ENCODE measurements around the gene COX10.

COX10 gene

DNA sequence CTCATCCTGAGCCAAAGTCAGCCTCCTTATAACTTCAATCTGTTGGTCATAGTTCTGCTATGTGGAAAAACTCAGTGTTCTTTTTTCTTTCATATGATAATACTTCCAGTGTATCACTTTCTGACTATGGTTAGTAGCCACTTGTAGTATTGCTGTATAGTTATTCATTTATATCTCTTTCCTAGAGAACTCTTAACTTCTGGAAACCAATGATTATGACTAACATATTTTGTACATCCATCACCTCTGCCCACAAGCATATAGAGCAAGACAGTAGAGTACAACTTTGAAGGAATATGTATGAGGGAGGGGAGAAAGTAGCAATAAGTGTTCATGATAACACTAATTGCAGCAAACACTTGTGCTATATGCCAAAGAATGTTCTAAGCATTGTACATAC, 38.6 kb downstream of the COX10 start:
- TF ChIP-seq POLR2A (IDR thresholded peaks at IDR 0.05; ENCODE audit: low read depth, low read length) (no peak), POU2F2 (IDR thresholded peaks at IDR 0.05; ENCODE audit: low read depth, low read length) (no peak), SPI1 (IDR thresholded peaks at IDR 0.05; ENCODE audit: low read depth, low read length) (no peak), PAX5 (IDR thresholded peaks at IDR 0.05; ENCODE audit: insufficient read depth, low read length, severe bottlenecking) (no peak), POLR2AphosphoS5 (IDR thresholded peaks at IDR 0.05; ENCODE audit: low read depth, low read length) (no peak), TAF1 (IDR thresholded peaks at IDR 0.05; ENCODE audit: low read depth, low read length) (no peak)
- FAIRE-seq (no peak), DNase-seq (ENCODE audit: insufficient read length, low spot score) (no peak)

- DNase-seq (ENCODE audit: insufficient read length, low spot score) = no peak
- FAIRE-seq = no peak
- TF ChIP-seq SPI1 (IDR thresholded peaks at IDR 0.05; ENCODE audit: low read depth, low read length) (no peak), POLR2AphosphoS5 (IDR thresholded peaks at IDR 0.05; ENCODE audit: low read depth, low read length) (no peak), POU2F2 (IDR thresholded peaks at IDR 0.05; ENCODE audit: low read depth, low read length) (no peak), POLR2A (IDR thresholded peaks at IDR 0.05; ENCODE audit: low read depth, low read length) (no peak), TAF1 (IDR thresholded peaks at IDR 0.05; ENCODE audit: low read depth, low read length) (no peak), PAX5 (IDR thresholded peaks at IDR 0.05; ENCODE audit: insufficient read depth, low read length, severe bottlenecking) (no peak)
Measured at GRCh38 chr17:14112407-14112806, 43.1 kb downstream of the COX10 start.

- FAIRE-seq (no peak), DNase-seq (ENCODE audit: insufficient read length, low spot score) (no peak)
- no peak for TF ChIP-seq POLR2AphosphoS5 (IDR thresholded peaks at IDR 0.05; ENCODE audit: low read depth, low read length)
- TF ChIP-seq POLR2A (IDR thresholded peaks at IDR 0.05; ENCODE audit: low read depth, low read length) = no peak
- TF ChIP-seq POU2F2 (IDR thresholded peaks at IDR 0.05; ENCODE audit: low read depth, low read length) = no peak
- TF ChIP-seq PAX5 (IDR thresholded peaks at IDR 0.05; ENCODE audit: insufficient read depth, low read length, severe bottlenecking) = no peak
- TF ChIP-seq TAF1 (IDR thresholded peaks at IDR 0.05; ENCODE audit: low read depth, low read length) = no peak
- no peak for TF ChIP-seq SPI1 (IDR thresholded peaks at IDR 0.05; ENCODE audit: low read depth, low read length)
Measured at GRCh38 chr17:14113137-14113536, 43.8 kb downstream of the COX10 start.

GRCh38 chr17:14116263-14117024, 47.1 kb downstream of the COX10 start:
- no peak for FAIRE-seq
- TF ChIP-seq POLR2A (IDR thresholded peaks at IDR 0.05; ENCODE audit: low read depth, low read length) (no peak), TAF1 (IDR thresholded peaks at IDR 0.05; ENCODE audit: low read depth, low read length) (no peak), POLR2AphosphoS5 (IDR thresholded peaks at IDR 0.05; ENCODE audit: low read depth, low read length) (no peak), PAX5 (IDR thresholded peaks at IDR 0.05; ENCODE audit: insufficient read depth, low read length, severe bottlenecking) (no peak), POU2F2 (IDR thresholded peaks at IDR 0.05; ENCODE audit: low read depth, low read length) (no peak), SPI1 (IDR thresholded peaks at IDR 0.05; ENCODE audit: low read depth, low read length) (no peak)
- DNase-seq (ENCODE audit: insufficient read length, low spot score) = no peak

DNA sequence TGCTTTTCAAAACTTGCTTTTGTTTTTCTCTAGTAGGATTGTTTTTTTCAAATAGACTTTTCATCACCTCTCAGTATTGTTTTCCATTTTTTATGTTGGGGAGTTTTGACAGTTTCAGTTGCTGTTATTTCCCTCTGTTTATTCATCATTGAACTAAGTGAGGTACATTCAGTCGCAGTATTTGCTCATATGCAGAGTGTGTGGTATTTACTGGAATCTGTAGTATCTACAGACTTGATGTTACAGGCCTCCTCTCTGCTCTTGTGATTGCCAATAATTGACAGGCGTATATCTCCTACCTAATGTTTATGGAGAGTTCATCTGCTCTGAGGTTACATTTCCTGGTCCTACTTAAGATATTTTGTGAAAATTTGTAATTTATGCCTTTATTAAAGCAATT, 49.6 kb downstream of the COX10 start:
- DNase-seq (ENCODE audit: insufficient read length, low spot score) = no peak
- FAIRE-seq = peak; percentile 43
- TF ChIP-seq POU2F2 (IDR thresholded peaks at IDR 0.05; ENCODE audit: low read depth, low read length) = peak; percentile 73
- TF ChIP-seq POLR2AphosphoS5 (IDR thresholded peaks at IDR 0.05; ENCODE audit: low read depth, low read length) = no peak

DNA sequence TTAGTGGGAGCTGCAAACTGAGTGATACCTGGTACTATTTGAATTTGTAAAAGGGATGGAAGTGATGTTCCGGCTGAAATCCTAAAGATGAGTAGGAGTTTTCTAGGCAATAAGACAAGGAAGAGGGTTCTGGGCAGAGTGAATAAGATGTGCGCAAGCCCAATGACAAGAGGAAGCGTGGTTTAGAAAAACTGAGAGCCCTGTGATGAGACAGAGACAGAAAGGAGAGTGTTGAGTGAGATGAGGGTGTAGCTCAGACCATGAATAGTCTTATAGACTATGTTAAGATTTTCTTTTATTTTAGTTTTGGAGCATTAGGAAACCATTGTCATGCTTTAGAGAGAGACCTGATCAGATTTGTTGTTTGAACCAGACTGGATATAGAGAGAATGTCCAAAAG, 50.2 kb downstream of the COX10 start:
- TF ChIP-seq POLR2A (IDR thresholded peaks at IDR 0.05; ENCODE audit: low read depth, low read length) = no peak
- DNase-seq (ENCODE audit: insufficient read length, low spot score) (no peak), FAIRE-seq (no peak)

DNA sequence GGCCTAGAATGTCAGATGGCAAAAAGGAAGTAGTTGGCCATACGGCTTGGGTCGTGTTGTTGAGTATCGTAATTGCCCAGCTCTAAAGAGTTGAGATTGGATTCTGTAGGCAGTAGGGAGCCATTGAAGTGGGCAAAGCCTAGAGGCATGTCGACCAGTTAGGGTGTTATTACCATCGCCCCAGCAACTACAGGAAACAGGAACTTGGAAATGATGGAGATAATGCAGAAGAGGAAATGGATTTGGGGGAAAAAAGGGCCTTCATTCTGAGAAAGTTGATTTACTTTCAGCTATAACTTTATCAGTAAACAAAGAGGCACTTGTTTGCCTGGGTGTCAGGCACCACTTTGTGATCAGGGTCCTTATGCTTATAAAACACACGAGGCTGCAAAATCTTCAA, 52.6 kb downstream of the COX10 start:
- no peak for TF ChIP-seq TAF1 (IDR thresholded peaks at IDR 0.05; ENCODE audit: low read depth, low read length)
- FAIRE-seq (no peak), DNase-seq (ENCODE audit: insufficient read length, low spot score) (no peak)

DNA sequence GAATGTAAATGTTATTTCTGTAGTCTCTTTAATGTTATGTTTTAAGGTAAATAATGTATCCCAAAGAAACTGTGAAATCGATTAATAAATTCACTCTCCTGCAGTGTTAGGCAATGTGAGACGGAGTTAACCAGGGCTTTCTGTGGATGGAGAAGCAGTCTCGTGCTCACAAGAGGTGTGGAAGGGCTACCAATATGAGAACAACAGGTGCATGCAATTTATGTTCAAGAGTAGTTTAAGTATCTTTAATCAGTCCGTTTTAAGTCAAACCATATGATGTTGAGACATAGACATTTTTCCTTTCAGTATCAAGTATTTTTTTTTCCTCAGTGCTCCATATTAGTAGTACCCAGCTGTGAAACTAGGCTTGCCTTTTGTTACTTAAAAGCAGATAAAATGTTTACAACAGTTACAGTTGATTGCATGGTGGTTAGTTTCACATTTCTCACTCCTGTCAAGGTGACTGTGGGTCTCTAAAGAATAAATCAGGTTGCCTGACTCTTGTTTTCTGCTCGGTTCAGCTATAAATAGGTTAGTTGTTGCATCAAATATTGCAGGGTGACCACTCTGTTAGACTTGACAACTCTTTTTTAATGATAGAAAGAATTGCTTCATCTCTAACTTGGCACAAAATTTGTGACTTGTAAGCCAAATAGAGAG, 54.4 kb downstream of the COX10 start:
- FAIRE-seq (peak; percentile 56), DNase-seq (ENCODE audit: insufficient read length, low spot score) (no peak)
- TF ChIP-seq PAX5 (IDR thresholded peaks at IDR 0.05; ENCODE audit: insufficient read depth, low read length, severe bottlenecking) (no peak), TAF1 (IDR thresholded peaks at IDR 0.05; ENCODE audit: low read depth, low read length) (no peak), POLR2AphosphoS5 (IDR thresholded peaks at IDR 0.05; ENCODE audit: low read depth, low read length) (no peak), SPI1 (IDR thresholded peaks at IDR 0.05; ENCODE audit: low read depth, low read length) (no peak), POLR2A (IDR thresholded peaks at IDR 0.05; ENCODE audit: low read depth, low read length) (no peak), POU2F2 (IDR thresholded peaks at IDR 0.05; ENCODE audit: low read depth, low read length) (no peak)

DNA sequence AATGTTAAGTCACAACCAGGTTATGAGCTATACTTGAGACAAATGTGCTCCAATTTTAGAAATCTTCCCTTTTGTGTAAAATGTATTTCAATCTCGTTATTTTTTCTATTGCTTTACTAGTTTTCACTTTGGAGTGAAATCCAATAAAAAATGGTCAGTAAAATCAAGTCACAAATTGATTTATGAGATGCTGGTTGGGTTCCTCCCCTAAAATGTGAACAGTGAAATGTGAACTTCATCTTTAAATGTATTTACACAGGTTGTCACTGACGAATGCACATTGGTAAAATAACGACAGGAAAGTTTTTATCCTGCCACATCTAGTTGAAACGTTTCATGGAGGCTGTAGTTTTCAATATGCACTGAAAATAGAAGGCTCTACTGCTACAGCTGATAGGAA, 55.5 kb downstream of the COX10 start:
- TF ChIP-seq TAF1 (IDR thresholded peaks at IDR 0.05; ENCODE audit: low read depth, low read length) (no peak), PAX5 (IDR thresholded peaks at IDR 0.05; ENCODE audit: insufficient read depth, low read length, severe bottlenecking) (no peak), POU2F2 (IDR thresholded peaks at IDR 0.05; ENCODE audit: low read depth, low read length) (no peak), SPI1 (IDR thresholded peaks at IDR 0.05; ENCODE audit: low read depth, low read length) (no peak), POLR2AphosphoS5 (IDR thresholded peaks at IDR 0.05; ENCODE audit: low read depth, low read length) (no peak), POLR2A (IDR thresholded peaks at IDR 0.05; ENCODE audit: low read depth, low read length) (no peak)
- DNase-seq (ENCODE audit: insufficient read length, low spot score) = no peak
- no peak for FAIRE-seq

- TF ChIP-seq SPI1 (IDR thresholded peaks at IDR 0.05; ENCODE audit: low read depth, low read length) = no peak
- TF ChIP-seq POU2F2 (IDR thresholded peaks at IDR 0.05; ENCODE audit: low read depth, low read length) = no peak
- TF ChIP-seq TAF1 (IDR thresholded peaks at IDR 0.05; ENCODE audit: low read depth, low read length) = no peak
- TF ChIP-seq POLR2AphosphoS5 (IDR thresholded peaks at IDR 0.05; ENCODE audit: low read depth, low read length) = no peak
- no peak for TF ChIP-seq POLR2A (IDR thresholded peaks at IDR 0.05; ENCODE audit: low read depth, low read length)
- TF ChIP-seq PAX5 (IDR thresholded peaks at IDR 0.05; ENCODE audit: insufficient read depth, low read length, severe bottlenecking) = no peak
- no peak for FAIRE-seq
- no peak for DNase-seq (ENCODE audit: insufficient read length, low spot score)
Measured at GRCh38 chr17:14125518-14126137, 56.3 kb downstream of the COX10 start.

Data from GM12891 (cell line).